SJCRH30 (cell line): ENCODE results near the gene LFNG. TPM values are rescaled to one million over a fixed set of nuclear protein-coding genes. Genes with fewer than 3 reads are reported as not detected.

Experiments used
- total RNA-seq: library from RNA; depleted of rRNA; stranded (reverse); fragments of >200 nt; shearing (Covaris generic); gene quantifications from 2 replicates; pipeline ENCODE4 v1.2.3, GENCODE V29; 2014; rRNA removed

LFNG gene
- total RNA-seq, 1 experiment from 2014 or later, result 25.2 TPM

Other genes with a start within 250 kb of the LFNG start
- 18.0 and 27.5 TPM in 2 replicates for gene SNX8, start 205.3 kb upstream of the LFNG start, total RNA-seq
- gene EIF3B, start 164.9 kb upstream of the LFNG start, total RNA-seq, result 205 and 212 TPM in 2 replicates
- 7.4 and 7.8 TPM in 2 replicates for gene CHST12, start 116.2 kb upstream of the LFNG start, total RNA-seq
- gene GRIFIN, start 43.4 kb upstream of the LFNG start, total RNA-seq, result not detected in 2 replicates
- 38.5 and 41.5 TPM in 2 replicates for gene BRAT1, start 35.8 kb downstream of the LFNG start, total RNA-seq
- 5.0 and 5.1 TPM in 2 replicates for gene IQCE, start 39.2 kb downstream of the LFNG start, total RNA-seq
- gene TTYH3, start 112.2 kb downstream of the LFNG start, total RNA-seq, result 54.9 and 58.8 TPM in 2 replicates
- 0.02 and 0.05 TPM in 2 replicates for gene AMZ1, start 168.4 kb downstream of the LFNG start, total RNA-seq